Activated CD8-positive, alpha-beta memory T cell treated with anti-CD3 and anti-CD28 coated beads for 36 hours (primary cell): ENCODE results near the gene RFC5. TPM values are rescaled to one million over a fixed set of nuclear protein-coding genes. Genes with fewer than 3 reads are reported as not detected.
"Not testable (repeated sequence)": the region's sequence is repeated elsewhere in the genome, so short reads cannot be mapped to it uniquely, and the experiment has no call there.

Source experiments
- CTCF ChIA-PET: fragments of 350-600 bp; sonication (Branson Sonifier 250); formaldehyde crosslinking; loops from one replicate; lab custom pipeline; 2021; ENCODE audit warnings: antibody characterized with exemption; lab: Charles Lee
- POLR2A ChIA-PET: fragments of 350-600 bp; sonication (Branson Sonifier 250); formaldehyde crosslinking; loops from one replicate; lab custom pipeline; 2021; ENCODE audit warnings: antibody characterized with exemption; lab: Charles Lee
- total RNA-seq, 2 experiments: library from RNA; stranded (reverse); gene quantifications; one replicate each; pipeline ENCODE4 v1.2.3, GENCODE V29; 2021

RFC5 gene
- total RNA-seq = 10 to 100 TPM; 67.4 to 70.1 TPM

- ChIA-PET POLR2A (interaction anchor here (0.5 to 1.8 kb wide), 10 partner anchors 18 to 1957 kb away, joined by 3 to 8 read pairs (median 4); partner anchors contain the start of genes PEBP1 and WSB2), CTCF (interaction anchor here (0.7 to 1.6 kb wide), 4 partner anchors 11 to 160 kb away, joined by 3 to 4 read pairs (median 3); partner anchors contain the start of gene PEBP1)
Observed at GRCh38 chr12:118016424-118017264, at the start of gene RFC5. Gene RFC5, plus strand, starts transcription at chr12:118016703. Its CDS starts 125 bp downstream, at chr12:118016828.

- ChIA-PET POLR2A (no interaction called here), CTCF (no interaction called here)
Observed at GRCh38 chr12:117967043-117967442, 49.5 kb upstream of the RFC5 start.

GRCh38 chr12:117967512-117967911, 49.0 kb upstream of the RFC5 start:
- CTCF ChIA-PET = no interaction called here
- POLR2A ChIA-PET = no interaction called here

- POLR2A ChIA-PET = no interaction called here
- CTCF ChIA-PET = interaction anchor here (0.6 to 1.0 kb wide), 2 partner anchors 7 to 392 kb away, joined by 3 to 4 read pairs; no protein-coding TSS in a partner anchor
Observed at GRCh38 chr12:117968151-117968789, 48.2 kb upstream of the RFC5 start.

GRCh38 chr12:117968826-117969659, 47.5 kb upstream of the RFC5 start, which contains the start of gene KSR2:
Gene KSR2, minus strand, starts transcription at chr12:117968990. Its CDS starts 735 bp downstream, at chr12:117968255.
- POLR2A ChIA-PET = interaction anchor here (1.1 kb wide), 1 partner anchor 47 kb away, joined by 3 read pairs; the partner anchor contains the start of gene RFC5
- CTCF ChIA-PET = interaction anchor here (0.6 to 1.0 kb wide), 3 partner anchors 8 to 407 kb away, joined by 3 to 4 read pairs (median 3); partner anchors contain the start of gene SUDS3

- POLR2A ChIA-PET = interaction anchor here (0.6 to 1.1 kb wide), 2 partner anchors 30 to 46 kb away, joined by 3 read pairs; partner anchors contain the start of gene RFC5
- CTCF ChIA-PET = no interaction called here
Observed at GRCh38 chr12:117970334-117970733, 46.2 kb upstream of the RFC5 start.

GRCh38 chr12:117972301-117972700, 44.2 kb upstream of the RFC5 start:
- ChIA-PET CTCF (interaction anchor here (1.4 kb wide), 1 partner anchor 83 kb away, joined by 3 read pairs; no protein-coding TSS in a partner anchor), POLR2A (no interaction called here)

- CTCF ChIA-PET = no interaction called here
- POLR2A ChIA-PET = no interaction called here
Observed at GRCh38 chr12:117975006-117975405, 41.5 kb upstream of the RFC5 start.

- ChIA-PET POLR2A (no interaction called here), CTCF (interaction anchor here (1.2 kb wide), 1 partner anchor 18 kb away, joined by 9 read pairs; no protein-coding TSS in a partner anchor)
Observed at GRCh38 chr12:117977373-117977772, 39.1 kb upstream of the RFC5 start.

- CTCF ChIA-PET = no interaction called here
- POLR2A ChIA-PET = no interaction called here
Observed at GRCh38 chr12:117980616-117981015, 35.9 kb upstream of the RFC5 start.

- ChIA-PET CTCF (no interaction called here), POLR2A (no interaction called here)
Observed at GRCh38 chr12:117981267-117981666, 35.2 kb upstream of the RFC5 start.

- ChIA-PET POLR2A (no interaction called here), CTCF (no interaction called here)
Observed at GRCh38 chr12:117985182-117985581, 31.3 kb upstream of the RFC5 start.

- POLR2A ChIA-PET = no interaction called here
- CTCF ChIA-PET = interaction anchor here (0.7 kb wide), 1 partner anchor 73 kb away, joined by 3 read pairs; no protein-coding TSS in a partner anchor
Observed at GRCh38 chr12:117986705-117987469, 29.6 kb upstream of the RFC5 start.

GRCh38 chr12:117994551-117995438, 21.7 kb upstream of the RFC5 start:
- POLR2A ChIA-PET = no interaction called here
- CTCF ChIA-PET = interaction anchor here (0.9 kb wide), 1 partner anchor 17 kb away, joined by 9 read pairs; no protein-coding TSS in a partner anchor

- POLR2A ChIA-PET = no interaction called here
- CTCF ChIA-PET = no interaction called here
Observed at GRCh38 chr12:117998719-117999118, 17.8 kb upstream of the RFC5 start.

- POLR2A ChIA-PET = interaction anchor here (0.6 kb wide), 1 partner anchor 29 kb away, joined by 3 read pairs; no protein-coding TSS in a partner anchor
- CTCF ChIA-PET = not testable (repeated sequence)
Observed at GRCh38 chr12:117999806-118000205, 16.7 kb upstream of the RFC5 start.

GRCh38 chr12:118010903-118011302, 5.6 kb upstream of the RFC5 start:
- ChIA-PET POLR2A (no interaction called here), CTCF (no interaction called here)
